GM18502 (cell line): ENCODE results near the gene HPCAL1.

ENCODE experiments used
- ATAC-seq: cut with Tn5 transposase; IDR thresholded peaks from one replicate; pipeline ENCODE4 v1.9.1; 2021; ENCODE audit warnings: mild to moderate bottlenecking; ENCODE audit not compliant: unreplicated experiment, poor library complexity

The HPCAL1 gene

DNA sequence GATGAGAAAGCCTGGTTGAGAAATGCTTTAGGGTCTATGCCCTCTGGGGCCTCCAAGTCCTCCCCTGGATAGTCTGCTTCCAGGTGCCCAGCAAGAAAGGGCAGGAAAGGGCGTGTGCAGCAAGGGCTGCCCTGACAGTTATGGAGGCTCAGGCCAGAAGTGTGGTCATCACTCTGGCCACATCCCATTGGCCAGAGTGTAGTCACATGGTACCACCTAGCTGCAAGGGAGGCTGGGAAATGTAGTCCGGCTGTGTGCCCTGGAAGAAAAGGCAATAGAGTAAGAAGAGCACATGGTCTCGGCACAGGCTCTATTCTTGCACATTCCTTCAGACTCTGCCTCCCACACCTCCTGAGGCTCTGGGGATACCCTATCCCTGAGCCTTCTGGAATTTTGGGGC lies 109.7 kb downstream of the HPCAL1 start:
- no peak for ATAC-seq

DNA sequence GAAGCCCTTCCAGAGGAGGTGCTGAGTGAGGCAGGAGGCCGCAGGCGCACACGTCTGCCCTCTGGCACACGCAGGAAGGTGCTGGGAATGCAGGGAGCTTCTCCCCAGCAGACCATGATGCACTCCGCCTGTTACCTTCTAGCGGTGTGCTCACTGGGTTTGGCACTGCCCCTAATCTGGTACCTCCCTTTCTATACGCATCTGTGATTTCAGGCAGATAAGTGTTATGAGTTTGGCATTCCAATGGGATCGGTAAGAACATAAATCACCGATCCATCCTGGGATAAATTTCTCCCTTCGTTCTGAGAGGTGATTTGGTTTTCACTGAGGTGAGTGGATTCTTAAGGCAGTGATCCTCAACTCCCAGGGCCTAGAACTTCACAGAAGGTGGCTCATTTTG lies 110.8 kb downstream of the HPCAL1 start:
- ATAC-seq = no peak

DNA sequence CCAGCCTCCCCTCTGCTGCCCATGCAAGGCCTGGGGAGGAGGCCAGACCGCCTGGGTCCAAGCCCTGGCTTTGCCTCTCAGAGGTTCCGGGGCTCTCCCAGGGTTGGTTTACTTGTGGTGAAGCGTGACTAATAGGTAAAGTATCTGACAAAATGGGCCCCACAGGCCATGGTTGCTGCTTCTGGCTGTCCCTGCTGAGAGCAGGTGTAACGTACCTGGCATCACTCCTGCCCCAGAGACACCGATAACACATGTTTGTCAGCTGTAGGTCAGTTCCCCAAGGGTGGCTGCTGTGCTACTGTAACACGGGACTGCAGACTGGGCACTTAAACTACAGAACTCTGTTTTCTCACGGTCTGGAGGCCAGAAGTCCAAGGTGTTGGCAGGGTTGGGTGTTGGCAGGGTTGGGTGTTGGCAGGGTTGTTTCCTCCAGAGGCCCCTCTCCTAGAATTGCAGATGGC lies 111.3 kb downstream of the HPCAL1 start:
- ATAC-seq = no peak

DNA sequence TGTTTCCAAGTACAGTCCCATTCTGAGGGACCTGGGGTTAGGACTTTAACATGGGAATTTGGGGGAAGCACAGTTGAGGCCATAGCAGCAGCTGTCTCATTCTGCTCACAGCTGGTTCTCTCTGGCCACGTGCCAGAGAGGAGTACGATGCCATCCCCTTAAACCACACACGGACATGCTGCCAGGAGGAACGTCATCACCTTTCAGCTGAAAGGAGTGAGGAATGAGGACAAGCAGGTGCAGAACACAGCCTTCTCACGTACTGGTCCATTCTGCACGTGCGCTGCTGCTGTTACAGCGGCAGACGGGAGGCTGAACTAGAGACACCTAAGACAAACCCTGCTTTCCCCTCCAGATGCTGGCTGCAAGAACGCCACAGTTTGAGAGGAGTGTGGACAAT lies 111.9 kb downstream of the HPCAL1 start:
- no peak for ATAC-seq

DNA sequence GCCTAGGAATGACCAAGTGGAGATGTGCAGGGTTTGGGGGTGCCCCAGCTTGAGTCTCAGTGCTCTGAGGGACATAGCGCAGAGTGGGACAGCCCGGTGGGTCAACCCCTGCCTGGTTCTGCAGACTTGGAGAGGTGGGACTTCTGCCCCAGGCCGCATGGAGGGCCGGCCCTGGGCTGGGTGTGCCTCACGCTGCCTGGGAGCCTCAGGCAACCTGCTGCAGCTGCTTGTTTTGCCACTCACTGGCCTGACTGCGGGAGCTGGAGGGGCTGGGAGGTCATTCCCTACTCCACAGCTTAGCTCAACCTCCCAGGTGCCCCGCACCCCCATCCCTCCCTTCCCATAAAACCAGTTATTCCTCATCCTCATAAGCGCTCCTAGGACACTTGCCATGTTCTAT lies 112.3 kb downstream of the HPCAL1 start:
- no peak for ATAC-seq

DNA sequence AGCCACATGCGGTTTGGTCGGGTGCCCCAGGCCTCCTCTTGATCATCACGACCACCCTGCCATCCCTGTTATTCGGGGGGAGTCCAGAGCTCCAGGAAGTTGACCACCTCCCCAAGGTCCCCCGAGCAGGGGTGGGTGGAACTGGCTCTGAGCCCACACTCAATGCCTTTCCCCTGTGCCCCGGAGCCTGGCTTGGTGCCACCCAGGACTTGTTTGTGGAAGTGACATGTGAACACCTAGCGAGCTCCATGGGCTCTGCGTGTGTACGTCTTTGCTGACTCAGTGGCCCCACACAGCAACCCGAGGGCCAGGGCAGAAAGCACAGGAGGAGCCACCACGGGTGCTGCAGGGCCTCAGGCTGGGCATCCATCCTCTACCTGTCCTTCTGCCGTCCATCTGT lies 112.9 kb downstream of the HPCAL1 start:
- ATAC-seq = no peak

DNA sequence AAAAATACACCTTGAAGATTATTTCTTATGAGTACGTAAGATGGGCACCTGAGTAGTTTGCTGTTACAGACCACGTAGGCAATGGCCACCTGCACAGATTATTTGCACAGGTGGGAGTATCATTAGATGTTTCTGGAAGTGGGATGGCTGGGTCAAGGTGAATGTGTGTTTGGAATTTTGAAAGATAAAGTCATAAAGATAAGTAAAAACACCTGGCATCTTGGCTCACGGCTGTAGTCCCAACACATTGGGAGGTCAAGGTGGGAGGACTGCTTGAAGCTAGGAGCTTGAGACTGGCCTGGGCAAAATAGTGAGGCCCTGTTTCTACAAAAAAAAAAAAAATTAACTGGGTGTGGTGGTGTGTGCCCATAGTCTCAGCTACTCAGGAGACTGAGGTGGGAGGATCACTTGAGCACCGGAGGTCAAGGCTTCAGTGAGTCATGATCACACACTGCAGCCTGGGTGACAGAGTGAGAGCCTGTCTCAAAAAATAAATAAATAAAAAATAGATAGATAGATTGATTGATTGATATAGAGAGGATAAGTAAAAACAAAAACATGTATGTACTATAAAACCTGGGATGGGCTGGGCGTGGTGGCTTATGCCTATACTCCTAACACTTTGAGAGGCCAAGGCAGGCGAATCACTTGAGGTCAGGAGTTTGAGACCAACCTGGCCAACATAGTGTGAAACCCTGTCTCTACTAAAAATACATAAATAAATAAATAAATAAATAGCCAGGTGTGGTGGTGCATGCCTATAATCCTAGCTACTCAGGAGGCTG lies 115.0 kb downstream of the HPCAL1 start:
- ATAC-seq = no peak

DNA sequence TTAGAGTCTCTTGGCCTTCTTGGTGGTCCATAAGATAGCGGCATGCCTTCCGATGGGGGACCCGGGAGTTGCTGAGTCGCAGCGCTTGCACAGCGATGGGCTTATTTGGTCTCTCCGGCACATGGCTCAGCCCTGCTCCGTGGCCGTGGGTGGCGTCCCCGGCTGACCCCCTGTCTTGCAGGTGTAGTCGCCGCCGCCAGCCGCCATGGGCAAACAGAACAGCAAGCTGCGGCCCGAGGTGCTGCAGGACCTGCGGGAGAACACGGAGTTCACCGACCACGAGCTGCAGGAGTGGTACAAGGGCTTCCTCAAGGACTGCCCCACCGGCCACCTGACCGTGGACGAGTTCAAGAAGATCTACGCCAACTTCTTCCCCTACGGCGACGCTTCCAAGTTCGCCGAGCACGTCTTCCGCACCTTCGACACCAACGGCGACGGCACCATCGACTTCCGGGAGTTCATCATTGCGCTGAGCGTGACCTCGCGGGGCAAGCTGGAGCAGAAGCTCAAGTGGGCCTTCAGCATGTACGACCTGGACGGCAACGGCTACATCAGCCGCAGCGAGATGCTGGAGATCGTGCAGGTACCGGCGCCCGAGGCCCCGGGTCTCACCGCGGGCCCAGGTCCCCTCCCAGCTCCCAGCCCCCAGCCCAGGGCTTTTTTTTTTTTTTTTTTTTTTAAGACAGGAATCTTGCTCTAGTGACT lies 117.0 kb downstream of the HPCAL1 start:
- no peak for ATAC-seq

DNA sequence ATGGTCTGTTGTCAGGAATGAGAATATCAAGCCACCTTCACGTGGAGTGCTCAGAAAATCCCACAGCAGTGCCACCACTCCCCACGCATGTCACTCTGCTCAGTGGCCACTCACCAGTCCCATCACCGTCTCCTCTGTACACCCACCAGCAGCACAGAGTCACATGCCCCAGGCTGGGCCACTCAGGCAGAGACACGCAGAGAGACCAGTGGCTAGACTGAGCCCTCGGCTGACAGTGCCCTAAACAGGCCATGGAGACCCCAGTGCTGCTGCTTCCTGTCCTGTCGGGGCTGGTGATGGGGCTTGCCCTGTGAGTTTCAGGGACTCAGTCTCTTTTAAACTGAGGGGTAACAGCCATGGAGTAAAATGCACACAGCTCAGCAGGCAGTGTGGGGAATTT lies 119.5 kb downstream of the HPCAL1 start:
- ATAC-seq = no peak

DNA sequence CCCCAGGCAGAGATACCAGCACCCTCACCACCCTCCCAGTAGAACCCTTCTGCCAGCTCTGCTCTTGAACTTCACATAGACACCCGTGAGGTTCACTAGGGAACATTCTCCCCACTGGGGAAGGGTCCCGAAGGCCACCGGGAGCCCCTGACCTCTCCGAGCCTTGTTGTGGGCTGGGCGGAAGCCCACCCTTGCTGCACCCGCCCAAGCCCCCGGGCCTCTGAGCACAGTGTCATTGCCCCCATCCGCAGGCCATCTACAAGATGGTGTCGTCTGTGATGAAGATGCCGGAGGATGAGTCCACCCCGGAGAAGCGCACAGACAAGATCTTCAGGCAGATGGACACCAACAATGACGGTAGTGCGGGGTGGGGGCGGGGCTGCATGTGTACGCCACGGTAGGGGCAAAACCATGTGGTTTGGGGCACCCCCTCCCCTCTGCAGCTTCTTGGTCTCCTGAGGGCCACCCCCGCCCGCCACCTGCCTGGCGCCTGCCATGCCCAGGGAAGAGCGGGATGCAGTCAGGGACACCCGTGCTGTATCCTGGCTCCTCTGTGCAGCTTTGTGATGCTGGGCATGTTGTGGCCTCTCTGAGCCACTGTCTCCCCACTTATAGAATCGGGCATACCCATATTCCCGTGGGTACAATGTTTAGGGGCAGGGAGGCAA lies 120.2 kb downstream of the HPCAL1 start:
- ATAC-seq = no peak

DNA sequence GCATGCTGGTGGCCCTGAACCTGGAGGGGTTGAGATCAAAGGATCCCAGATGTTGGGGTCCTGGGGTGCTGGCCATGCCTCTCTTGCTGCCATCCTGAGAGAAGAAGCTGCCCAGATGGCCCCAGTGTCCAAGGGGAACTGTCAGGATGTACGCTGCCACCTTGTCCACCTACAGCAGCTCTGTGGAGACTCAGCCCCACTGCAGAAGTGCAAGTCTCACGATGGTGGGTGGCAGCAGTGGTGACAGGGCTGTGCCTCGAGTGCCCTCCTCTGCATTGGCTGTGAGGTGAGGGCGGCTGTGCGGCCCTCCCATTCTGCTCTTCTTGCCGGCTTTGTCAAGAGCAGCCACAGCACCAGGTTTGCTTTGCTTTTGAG lies 120.7 kb downstream of the HPCAL1 start:
- ATAC-seq = no peak

DNA sequence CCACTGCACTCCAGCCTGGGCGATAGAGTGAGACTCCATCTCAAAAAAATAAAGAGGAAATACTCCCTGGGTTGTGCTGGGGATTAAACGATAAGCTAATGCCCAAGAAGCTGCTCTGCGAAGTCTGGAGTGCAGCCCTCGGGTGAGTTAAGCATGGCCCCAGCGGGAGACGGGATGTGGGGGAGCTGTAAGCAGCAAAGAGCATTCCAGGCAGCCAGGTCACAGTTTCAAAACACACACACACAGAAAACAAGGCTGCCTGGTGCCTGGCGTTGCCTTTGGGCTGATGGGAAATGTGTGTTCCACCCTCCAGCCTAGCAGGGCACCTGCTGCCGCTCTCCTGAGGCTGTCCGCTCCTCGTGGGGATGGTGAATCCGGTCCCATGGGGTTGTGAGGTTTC lies 121.3 kb downstream of the HPCAL1 start:
- ATAC-seq = no peak

DNA sequence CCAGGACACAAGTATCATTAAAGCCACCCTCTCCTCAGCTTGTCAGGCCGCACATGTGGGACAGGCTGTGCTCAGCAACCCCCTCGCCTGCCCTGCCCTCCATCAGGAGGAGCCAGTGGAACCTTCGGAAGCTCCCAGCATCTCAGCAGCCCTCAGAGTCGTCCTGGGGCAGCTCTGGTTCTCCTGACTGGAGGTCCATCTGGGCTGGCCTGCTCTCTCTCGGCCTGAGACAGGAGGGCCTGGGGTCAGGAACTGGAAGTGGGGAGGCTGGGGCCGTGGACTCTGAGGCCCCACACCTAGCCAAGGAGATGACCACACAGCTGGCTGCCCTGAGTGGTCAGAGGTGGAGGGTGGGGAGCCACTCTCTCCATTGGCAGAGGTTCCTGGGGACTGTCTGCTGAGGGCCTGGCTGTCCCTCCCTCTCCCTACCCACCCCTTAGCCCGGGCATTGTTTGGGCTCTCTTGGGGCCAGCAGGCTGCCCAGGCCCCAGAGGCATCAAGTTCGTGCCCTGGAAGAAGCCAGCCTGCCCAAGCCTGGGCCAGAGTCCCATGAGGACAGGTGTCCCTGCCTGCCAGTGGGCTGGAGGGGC lies 122.3 kb downstream of the HPCAL1 start:
- ATAC-seq = no peak

DNA sequence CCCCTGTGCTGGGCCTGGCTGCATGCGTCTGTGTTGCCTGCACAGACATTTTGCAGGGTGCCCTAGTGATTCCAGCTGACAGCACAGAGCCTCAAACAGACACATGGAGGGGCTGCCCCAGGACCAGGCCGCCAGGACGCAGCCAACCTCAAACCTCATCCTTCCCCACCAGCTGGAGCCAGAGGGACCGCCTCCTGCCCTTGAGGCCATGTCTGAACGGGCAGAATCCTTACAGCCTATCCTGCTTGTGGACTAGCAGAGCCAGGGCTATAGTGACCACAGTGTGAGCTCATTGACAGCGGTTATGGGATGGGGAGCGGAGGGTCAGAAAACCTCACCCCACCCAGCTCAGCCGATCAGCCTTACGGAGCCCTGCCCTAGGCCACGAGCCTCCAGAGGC lies 123.0 kb downstream of the HPCAL1 start:
- ATAC-seq = no peak

DNA sequence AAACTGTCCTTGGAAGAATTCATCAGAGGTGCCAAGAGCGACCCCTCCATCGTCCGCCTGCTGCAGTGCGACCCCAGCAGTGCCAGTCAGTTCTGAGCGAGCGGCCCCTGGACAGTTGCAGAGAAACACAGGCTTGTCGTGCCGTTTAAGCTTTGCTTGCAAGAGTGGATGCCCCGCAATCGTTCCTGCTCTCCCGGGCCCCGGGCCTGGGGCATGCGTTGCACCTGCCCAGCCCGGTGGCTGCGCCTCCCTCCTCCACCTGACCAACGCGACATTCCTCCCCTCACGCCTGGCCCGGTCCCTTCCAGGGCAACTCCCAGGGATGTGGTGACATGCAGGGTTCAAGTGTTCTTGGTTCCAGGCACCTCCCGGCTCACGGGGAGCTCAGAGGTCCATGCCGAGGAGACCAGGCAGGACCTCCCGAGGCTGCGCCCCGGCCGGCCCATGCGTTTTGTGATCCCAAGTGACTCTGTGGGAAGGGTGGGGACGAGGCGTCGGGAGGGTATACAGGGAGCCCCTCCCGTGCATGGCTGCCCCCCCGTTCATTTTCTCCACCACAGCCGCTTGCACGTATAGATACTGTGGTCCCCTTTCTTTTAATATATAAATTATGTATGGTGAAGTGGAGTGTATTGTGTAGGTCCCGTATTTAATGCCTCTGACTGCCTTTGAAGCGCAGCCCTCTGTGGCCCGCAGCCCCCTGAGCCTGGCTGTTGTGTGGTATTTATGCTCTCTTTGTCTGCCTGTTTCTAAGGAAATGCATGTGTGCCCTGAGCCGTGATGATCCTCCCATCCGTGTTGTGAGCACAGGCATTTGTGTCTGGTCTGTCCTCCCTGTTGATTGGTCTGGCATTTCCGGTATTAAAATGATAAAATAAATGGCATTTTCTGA lies 124.3 kb downstream of the HPCAL1 start:
- ATAC-seq = no peak

DNA sequence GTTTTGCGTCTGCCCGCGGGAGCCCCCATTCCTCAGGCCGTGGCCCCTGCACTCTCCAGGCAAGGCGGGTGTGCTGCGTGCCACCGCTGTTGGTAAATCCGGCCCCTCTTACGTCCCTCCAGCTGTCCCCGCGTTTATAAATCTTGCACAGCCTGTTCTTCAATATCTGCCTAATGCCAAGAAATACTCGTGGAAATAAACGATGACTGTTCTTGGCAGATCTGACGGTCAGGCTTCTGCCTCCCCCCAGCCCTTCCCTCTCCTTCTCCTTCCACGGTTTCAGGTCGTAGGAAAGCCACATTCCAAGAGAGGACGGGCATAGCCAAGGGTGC lies 124.9 kb downstream of the HPCAL1 start:
- ATAC-seq = no peak

DNA sequence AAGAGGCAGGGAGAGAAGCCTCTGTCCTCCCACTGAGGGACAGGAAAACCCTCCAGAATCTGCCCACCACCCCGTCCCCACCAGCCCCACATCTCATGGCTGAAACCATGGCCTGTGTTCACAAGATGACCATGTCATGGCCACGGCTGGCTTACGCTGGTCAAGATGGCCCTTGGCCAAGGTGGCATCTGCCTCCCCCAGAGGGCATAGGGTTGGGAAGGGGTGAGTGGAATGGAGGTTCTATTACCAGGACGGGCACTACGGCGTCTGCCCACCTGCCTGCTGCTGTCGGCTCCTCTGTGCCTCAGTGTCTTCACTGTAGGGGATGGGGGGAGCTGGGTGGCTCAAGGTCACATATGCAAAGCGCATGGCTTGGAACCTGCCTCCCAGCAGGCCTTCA lies 125.7 kb downstream of the HPCAL1 start:
- ATAC-seq = no peak

DNA sequence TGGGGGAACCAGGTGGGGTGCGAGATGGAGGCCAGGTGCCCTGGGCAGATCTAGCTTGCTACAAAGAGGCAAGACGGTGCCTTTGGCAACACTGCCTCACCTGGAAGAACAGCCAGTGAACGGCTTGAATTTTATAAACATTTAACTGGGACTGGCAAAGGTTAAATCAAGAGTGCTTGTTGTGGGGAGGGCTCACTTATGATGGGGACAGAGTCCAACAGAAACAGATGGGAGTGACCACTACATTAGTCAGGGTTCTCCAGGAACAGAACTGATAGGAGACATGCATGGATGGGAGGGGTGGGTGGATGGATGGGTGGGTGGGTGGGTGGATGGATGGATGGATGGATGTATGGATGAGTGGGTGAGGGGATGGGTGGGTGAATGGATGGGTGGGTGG lies 126.2 kb downstream of the HPCAL1 start:
- no peak for ATAC-seq

DNA sequence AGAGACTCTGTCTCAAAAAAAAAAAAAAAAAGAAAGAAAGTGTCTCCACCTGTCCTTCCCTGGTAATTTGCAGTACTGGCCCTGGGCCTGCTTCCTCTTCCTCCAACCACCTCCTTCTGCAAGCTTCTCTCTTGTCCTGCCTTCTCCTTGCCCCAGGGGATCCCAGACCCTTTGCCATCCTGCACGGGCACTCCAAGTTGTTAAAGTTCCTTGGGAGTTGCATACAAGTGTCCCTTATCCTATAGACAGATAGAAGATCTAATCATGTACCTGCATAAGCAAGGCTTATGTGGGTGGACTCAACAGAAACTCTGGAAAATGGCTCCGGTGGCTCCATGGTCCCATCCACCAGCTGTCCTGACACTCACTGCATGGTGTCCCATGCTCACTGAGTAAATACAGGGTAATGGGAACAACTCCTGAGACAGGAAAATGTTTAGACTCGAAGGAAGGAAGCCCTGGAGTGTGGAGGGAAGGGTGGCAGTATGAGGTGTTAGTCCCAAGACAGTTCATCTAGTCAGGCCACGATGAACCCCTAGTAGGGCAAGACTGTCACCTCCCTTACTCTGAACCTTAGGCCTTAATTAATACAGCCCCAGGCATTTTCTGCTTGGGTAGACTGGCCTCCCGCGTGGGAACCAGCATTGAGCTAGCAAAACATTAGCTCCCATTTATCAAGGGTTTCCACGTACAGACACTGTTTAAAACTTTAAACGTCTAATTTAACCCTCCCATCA lies 128.3 kb downstream of the HPCAL1 start:
- no peak for ATAC-seq

DNA sequence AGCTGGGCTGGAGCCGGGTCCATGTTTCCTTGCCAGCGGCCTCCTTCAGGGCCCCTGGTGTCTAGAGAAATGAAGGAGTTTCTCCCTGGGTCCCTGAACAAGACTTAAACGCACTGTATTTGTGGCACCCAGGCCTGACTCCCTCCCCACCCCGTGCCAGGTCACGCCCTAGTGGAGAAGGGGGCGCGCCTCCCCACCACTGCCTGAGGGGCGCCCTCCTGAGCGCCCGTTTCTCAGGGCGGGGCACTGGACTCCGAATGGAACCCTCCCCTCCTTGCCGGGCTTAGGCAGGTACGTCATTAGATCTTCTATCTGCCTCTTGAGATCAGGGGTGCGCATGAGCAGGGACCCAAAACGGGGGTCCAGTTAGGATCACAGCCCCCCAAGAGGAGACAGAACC lies 129.1 kb downstream of the HPCAL1 start:
- ATAC-seq = no peak
